HepG2 (cell line): ENCODE results near the gene IGFLR1. TPM values are rescaled to one million over a fixed set of nuclear protein-coding genes. Genes with fewer than 3 reads are reported as not detected.

Experiments
- CCDC6 ChIP-seq: sonication (generic); formaldehyde crosslinking; IDR thresholded peaks from 2 replicates; pipeline ENCODE4 v1.8.1; 2022; ENCODE audit warnings: mild to moderate bottlenecking, missing genetic modification reagents, moderate library complexity
- FOXP1 ChIP-seq, 2 experiments: fragments of 450-650 bp in 1 of 2; IDR thresholded peaks; 2 replicates each; pipeline ENCODE4 v1.6.1; 2017 to 2018; ENCODE audit warnings: antibody characterized with exemption in 1 of 2
- MAFG ChIP-seq: sonication (generic); formaldehyde crosslinking; IDR thresholded peaks from 2 replicates; pipeline ENCODE4 v1.5.1; 2020; ENCODE audit warnings: mild to moderate bottlenecking, missing genetic modification reagents
- TBP ChIP-seq: sonication (generic); formaldehyde crosslinking; IDR thresholded peaks from 2 replicates; pipeline ENCODE4 v1.5.0; 2020; ENCODE audit warnings: missing genetic modification reagents
- ZNF235 ChIP-seq: sonication (generic); formaldehyde crosslinking; IDR thresholded peaks from 2 replicates; pipeline ENCODE4 v1.8.1; 2023; ENCODE audit warnings: mild to moderate bottlenecking, missing genetic modification reagents, borderline replicate concordance
- ZNF253 ChIP-seq: sonication (generic); formaldehyde crosslinking; IDR thresholded peaks from 2 replicates; pipeline ENCODE4 v1.8.0; 2022; ENCODE audit warnings: mild to moderate bottlenecking, missing genetic modification reagents, borderline replicate concordance
- ZNF264 ChIP-seq: sonication (generic); formaldehyde crosslinking; IDR thresholded peaks from 2 replicates; pipeline ENCODE4 v1.4.0; 2020; ENCODE audit warnings: missing genetic modification reagents
- ZNF556 ChIP-seq: sonication (generic); formaldehyde crosslinking; IDR thresholded peaks from 2 replicates; pipeline ENCODE4 v1.4.0; 2020; ENCODE audit warnings: mild to moderate bottlenecking, missing genetic modification reagents, borderline replicate concordance
- ZNF747 ChIP-seq: sonication (generic); formaldehyde crosslinking; IDR thresholded peaks from 2 replicates; pipeline ENCODE4 v1.8.1; 2023; ENCODE audit warnings: missing genetic modification reagents, mild to moderate bottlenecking, borderline replicate concordance
- ZNF761 ChIP-seq: sonication (generic); formaldehyde crosslinking; conservative IDR thresholded peaks from 2 replicates; pipeline ENCODE4 v1.4.0; 2020; ENCODE audit warnings: mild to moderate bottlenecking, missing genetic modification reagents
- ZNF878 ChIP-seq: sonication (generic); formaldehyde crosslinking; IDR thresholded peaks from 2 replicates; pipeline ENCODE4 v1.8.1; 2023; ENCODE audit warnings: mild to moderate bottlenecking, missing genetic modification reagents, moderate library complexity
- ZSCAN29 ChIP-seq: sonication (generic); formaldehyde crosslinking; conservative IDR thresholded peaks from 2 replicates; pipeline ENCODE4 v1.4.0; 2020; ENCODE audit warnings: mild to moderate bottlenecking, missing genetic modification reagents
- polyA plus RNA-seq, 8 experiments: library from polyadenylated mRNA; depleted of rRNA in 3 of 8; stranded (reverse) in 7 of 8; unstranded in 1 of 8; fragments of >200 nt; fragmentation: Illumina TruSeq in 4 of 8; extraction: Trizol in 4 of 8; gene quantifications; 2 replicates each; pipeline versions ENCODE4 v1.2.1 to v1.2.3, GENCODE V29; 2011 to 2016; ENCODE audit warnings: low read depth in 4 of 8, missing spikeins in 1 of 8, mixed read lengths in 1 of 8; ENCODE audit not compliant: insufficient read depth in 1 of 8
- total RNA-seq, 5 experiments: library from RNA; depleted of rRNA; stranded (reverse); fragments of >200 nt; fragmentation: Illumina TruSeq; extraction: Trizol; gene quantifications; 2 replicates each; pipeline ENCODE4 v1.2.3, GENCODE V29; 2016; ENCODE audit warnings: low read depth in 1 of 5
- TF ChIP-seq, protein P1 (sequence below): sonication (generic); formaldehyde crosslinking; IDR thresholded peaks from 2 replicates; pipeline ENCODE4 v1.8.1; 2022; ENCODE audit warnings: low read depth, mild to moderate bottlenecking, missing genetic modification reagents
- TF ChIP-seq, protein P2 (sequence below): IDR thresholded peaks from 2 replicates; pipeline ENCODE4 v1.6.1; 2016; ENCODE audit warnings: low read depth, borderline replicate concordance
- TF ChIP-seq, protein P3 (sequence below): IDR thresholded peaks from 2 replicates; pipeline ENCODE4 v1.6.1; 2012; ENCODE audit warnings: low read length, improper control_type of control experiment
- TF ChIP-seq, protein P4 (sequence below): sonication (generic); formaldehyde crosslinking; IDR thresholded peaks from 2 replicates; pipeline ENCODE4 v1.9.0; 2021; ENCODE audit warnings: missing genetic modification reagents, borderline replicate concordance
- TF ChIP-seq, protein P5 (sequence below): sonication (generic); formaldehyde crosslinking; IDR thresholded peaks from 2 replicates; pipeline ENCODE4 v1.5.0; 2020; ENCODE audit warnings: missing genetic modification reagents

The IGFLR1 gene
- total and polyA plus RNA-seq, 2 of the 13 experiments (the other 11 are each of a cell fraction or from before 2014, with no cell fraction given): 5.4 to 8.9 TPM

DNA sequence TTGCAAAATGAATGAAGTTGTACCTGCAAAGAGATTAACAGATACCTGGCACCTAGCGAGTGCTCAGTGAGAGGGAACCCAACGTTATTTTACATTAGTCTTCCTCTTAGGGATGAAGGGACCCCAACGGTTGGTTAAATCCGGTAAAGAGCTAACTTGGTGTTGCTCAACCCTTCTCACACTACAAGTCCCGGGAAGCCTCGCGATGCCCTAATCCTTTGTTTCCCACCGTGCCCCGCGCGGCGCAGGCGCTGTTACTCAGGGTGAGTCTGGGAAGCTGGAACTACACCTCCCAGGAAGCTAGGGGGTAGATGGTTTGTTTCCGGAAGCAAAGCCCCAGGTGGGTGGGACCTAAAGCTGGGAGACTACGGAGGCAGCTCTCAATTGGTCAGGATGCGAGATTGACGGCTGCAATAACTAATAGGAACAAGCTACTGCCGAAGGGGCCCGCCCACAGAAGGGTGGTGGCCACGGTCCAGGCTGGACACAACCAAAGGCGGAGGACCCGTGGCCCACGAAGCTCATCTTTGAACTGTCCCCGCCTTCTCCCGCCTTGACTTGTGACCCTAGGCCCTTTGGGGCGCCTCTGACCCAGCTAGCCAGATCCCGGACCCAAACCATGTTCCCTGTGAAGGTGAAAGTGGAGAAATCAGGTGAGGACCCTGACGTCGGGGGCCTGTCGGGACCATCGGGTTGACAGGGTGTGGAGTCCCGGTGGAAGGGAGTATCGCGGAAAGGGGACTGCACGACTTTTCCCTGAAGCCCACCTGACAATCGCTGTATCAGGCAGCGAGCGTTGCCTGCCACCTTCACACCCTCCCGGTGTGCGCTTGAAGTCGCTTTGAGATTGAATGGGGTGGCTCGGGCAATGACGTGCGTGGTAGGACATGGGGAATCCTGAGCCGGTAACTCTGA lies 6.1 kb upstream of the IGFLR1 start, which contains the start of gene LIN37 (continued):
- TF ChIP-seq ZNF747 (CRISPR knock-in tag): no peak
- TF ChIP-seq, protein P1, sequence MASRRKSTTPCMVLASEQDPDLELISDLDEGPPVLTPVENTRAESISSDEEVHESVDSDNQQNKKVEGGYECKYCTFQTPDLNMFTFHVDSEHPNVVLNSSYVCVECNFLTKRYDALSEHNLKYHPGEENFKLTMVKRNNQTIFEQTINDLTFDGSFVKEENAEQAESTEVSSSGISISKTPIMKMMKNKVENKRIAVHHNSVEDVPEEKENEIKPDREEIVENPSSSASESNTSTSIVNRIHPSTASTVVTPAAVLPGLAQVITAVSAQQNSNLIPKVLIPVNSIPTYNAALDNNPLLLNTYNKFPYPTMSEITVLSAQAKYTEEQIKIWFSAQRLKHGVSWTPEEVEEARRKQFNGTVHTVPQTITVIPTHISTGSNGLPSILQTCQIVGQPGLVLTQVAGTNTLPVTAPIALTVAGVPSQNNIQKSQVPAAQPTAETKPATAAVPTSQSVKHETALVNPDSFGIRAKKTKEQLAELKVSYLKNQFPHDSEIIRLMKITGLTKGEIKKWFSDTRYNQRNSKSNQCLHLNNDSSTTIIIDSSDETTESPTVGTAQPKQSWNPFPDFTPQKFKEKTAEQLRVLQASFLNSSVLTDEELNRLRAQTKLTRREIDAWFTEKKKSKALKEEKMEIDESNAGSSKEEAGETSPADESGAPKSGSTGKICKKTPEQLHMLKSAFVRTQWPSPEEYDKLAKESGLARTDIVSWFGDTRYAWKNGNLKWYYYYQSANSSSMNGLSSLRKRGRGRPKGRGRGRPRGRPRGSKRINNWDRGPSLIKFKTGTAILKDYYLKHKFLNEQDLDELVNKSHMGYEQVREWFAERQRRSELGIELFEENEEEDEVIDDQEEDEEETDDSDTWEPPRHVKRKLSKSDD (CRISPR knock-in tag): no peak
- no peak for TF ChIP-seq FOXP1 (IDR thresholded peaks at IDR 0.05)
- TF ChIP-seq FOXP1 (CRISPR knock-in tag; IDR thresholded peaks at IDR 0.05): no peak
- TF ChIP-seq ZNF761 (CRISPR knock-in tag): 0 out of 2 replicates have a peak, but pooled peaks have one; percentile 58
- TF ChIP-seq CCDC6 (CRISPR knock-in tag): no peak
- no peak for TF ChIP-seq ZNF235
- TF ChIP-seq ZNF253 (CRISPR knock-in tag): no peak
- no peak; the same call in 1 of the 2 replicates for TF ChIP-seq ZNF556
- TF ChIP-seq TBP (CRISPR knock-in tag): no peak
- TF ChIP-seq, protein P2, sequence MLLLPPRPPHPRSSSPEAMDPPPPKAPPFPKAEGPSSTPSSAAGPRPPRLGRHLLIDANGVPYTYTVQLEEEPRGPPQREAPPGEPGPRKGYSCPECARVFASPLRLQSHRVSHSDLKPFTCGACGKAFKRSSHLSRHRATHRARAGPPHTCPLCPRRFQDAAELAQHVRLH (CRISPR knock-in tag): 0 out of 2 replicates have a peak, but pooled peaks have one; percentile 19
- TF ChIP-seq ZSCAN29 (CRISPR knock-in tag): no peak
- TF ChIP-seq, protein P3, sequence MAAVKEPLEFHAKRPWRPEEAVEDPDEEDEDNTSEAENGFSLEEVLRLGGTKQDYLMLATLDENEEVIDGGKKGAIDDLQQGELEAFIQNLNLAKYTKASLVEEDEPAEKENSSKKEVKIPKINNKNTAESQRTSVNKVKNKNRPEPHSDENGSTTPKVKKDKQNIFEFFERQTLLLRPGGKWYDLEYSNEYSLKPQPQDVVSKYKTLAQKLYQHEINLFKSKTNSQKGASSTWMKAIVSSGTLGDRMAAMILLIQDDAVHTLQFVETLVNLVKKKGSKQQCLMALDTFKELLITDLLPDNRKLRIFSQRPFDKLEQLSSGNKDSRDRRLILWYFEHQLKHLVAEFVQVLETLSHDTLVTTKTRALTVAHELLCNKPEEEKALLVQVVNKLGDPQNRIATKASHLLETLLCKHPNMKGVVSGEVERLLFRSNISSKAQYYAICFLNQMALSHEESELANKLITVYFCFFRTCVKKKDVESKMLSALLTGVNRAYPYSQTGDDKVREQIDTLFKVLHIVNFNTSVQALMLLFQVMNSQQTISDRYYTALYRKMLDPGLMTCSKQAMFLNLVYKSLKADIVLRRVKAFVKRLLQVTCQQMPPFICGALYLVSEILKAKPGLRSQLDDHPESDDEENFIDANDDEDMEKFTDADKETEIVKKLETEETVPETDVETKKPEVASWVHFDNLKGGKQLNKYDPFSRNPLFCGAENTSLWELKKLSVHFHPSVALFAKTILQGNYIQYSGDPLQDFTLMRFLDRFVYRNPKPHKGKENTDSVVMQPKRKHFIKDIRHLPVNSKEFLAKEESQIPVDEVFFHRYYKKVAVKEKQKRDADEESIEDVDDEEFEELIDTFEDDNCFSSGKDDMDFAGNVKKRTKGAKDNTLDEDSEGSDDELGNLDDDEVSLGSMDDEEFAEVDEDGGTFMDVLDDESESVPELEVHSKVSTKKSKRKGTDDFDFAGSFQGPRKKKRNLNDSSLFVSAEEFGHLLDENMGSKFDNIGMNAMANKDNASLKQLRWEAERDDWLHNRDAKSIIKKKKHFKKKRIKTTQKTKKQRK: peak; percentile 48; the same call in 1 of the 2 replicates
- TF ChIP-seq, protein P4, sequence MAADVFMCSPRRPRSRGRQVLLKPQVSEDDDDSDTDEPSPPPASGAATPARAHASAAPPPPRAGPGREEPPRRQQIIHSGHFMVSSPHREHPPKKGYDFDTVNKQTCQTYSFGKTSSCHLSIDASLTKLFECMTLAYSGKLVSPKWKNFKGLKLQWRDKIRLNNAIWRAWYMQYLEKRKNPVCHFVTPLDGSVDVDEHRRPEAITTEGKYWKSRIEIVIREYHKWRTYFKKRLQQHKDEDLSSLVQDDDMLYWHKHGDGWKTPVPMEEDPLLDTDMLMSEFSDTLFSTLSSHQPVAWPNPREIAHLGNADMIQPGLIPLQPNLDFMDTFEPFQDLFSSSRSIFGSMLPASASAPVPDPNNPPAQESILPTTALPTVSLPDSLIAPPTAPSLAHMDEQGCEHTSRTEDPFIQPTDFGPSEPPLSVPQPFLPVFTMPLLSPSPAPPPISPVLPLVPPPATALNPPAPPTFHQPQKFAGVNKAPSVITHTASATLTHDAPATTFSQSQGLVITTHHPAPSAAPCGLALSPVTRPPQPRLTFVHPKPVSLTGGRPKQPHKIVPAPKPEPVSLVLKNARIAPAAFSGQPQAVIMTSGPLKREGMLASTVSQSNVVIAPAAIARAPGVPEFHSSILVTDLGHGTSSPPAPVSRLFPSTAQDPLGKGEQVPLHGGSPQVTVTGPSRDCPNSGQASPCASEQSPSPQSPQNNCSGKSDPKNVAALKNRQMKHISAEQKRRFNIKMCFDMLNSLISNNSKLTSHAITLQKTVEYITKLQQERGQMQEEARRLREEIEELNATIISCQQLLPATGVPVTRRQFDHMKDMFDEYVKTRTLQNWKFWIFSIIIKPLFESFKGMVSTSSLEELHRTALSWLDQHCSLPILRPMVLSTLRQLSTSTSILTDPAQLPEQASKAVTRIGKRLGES (CRISPR knock-in tag): no peak
- TF ChIP-seq, protein P5, sequence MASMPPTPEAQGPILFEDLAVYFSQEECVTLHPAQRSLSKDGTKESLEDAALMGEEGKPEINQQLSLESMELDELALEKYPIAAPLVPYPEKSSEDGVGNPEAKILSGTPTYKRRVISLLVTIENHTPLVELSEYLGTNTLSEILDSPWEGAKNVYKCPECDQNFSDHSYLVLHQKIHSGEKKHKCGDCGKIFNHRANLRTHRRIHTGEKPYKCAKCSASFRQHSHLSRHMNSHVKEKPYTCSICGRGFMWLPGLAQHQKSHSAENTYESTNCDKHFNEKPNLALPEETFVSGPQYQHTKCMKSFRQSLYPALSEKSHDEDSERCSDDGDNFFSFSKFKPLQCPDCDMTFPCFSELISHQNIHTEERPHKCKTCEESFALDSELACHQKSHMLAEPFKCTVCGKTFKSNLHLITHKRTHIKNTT (CRISPR knock-in tag): no peak
- no peak for TF ChIP-seq MAFG (CRISPR knock-in tag)
- TF ChIP-seq ZNF264 (CRISPR knock-in tag): no peak
- TF ChIP-seq ZNF878 (CRISPR knock-in tag): no peak
